ENCODE data around the gene MYO5B. TPM values are rescaled to one million over a fixed set of nuclear protein-coding genes. Genes with fewer than 3 reads are reported as not detected.

MYO5B gene
- total RNA-seq, 4 donors from 2014 or later = 53.1 to 74.8 (median 55.2) TPM

DNA sequence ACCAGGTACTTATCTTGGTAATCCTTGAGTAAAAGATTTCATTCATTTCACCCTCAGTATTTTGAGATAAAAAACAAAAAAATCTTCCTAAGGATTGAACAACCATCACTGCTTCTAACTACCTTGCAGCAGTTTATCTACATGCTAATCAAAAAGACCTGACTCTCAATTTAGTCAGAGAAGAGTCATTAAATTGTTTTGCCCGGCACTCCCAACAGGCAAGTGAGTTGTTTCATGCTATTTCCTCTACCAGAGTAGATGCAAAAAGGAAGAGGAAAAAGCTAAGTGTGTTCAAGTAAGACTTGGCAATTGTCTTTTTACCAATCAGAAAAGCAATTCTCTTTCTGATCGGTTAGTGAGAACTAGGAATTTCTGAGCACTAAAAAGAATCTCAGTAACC lies 39.5 kb downstream of the MYO5B start:
- no peak overlapping the region for H3K4me3 ChIP-seq (ENCODE audit: low read depth, poor library complexity, severe bottlenecking)
- no peak for DNase-seq (ENCODE audit: low spot score in 2 of 2)
- TF ChIP-seq, protein P1, sequence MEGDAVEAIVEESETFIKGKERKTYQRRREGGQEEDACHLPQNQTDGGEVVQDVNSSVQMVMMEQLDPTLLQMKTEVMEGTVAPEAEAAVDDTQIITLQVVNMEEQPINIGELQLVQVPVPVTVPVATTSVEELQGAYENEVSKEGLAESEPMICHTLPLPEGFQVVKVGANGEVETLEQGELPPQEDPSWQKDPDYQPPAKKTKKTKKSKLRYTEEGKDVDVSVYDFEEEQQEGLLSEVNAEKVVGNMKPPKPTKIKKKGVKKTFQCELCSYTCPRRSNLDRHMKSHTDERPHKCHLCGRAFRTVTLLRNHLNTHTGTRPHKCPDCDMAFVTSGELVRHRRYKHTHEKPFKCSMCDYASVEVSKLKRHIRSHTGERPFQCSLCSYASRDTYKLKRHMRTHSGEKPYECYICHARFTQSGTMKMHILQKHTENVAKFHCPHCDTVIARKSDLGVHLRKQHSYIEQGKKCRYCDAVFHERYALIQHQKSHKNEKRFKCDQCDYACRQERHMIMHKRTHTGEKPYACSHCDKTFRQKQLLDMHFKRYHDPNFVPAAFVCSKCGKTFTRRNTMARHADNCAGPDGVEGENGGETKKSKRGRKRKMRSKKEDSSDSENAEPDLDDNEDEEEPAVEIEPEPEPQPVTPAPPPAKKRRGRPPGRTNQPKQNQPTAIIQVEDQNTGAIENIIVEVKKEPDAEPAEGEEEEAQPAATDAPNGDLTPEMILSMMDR (IDR thresholded peaks at IDR 0.05) = no peak
- no peak for TF ChIP-seq POLR2A (IDR thresholded peaks at IDR 0.05)
- intact Hi-C loops (cut with DNase I; ENCODE audit: low total_unique reads) = no loop called here
- WGBS, 2 donors = 76 to 78% methylated on average over 2 of the region's 2 CpGs

DNA sequence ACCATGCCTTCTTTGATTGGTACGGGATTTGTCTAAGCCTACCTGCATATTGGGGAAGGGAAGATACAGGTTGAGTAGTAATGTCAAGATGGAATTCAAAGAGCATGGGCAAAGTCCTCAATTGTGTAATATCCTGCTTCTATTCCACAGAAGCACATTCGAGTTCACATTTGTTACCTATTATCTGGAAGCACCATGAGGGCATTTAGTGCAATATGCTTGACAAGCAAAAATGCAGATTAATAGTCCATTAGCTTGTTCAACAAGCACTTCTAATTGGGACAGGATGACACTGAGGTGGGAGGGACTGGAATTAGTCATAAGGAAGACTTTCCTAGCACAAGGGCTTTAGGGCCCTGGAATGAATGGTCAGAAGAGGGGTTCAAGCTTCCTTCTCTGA lies 40.5 kb downstream of the MYO5B start:
- no peak overlapping the region for H3K4me3 ChIP-seq (ENCODE audit: low read depth, poor library complexity, severe bottlenecking)
- intact Hi-C loops (cut with DNase I; ENCODE audit: low total_unique reads) = no loop called here
- no peak for DNase-seq (ENCODE audit: low spot score in 2 of 2)
- 69 to 76% methylated on average over 2 of the region's 2 CpGs for WGBS, 2 donors
- TF ChIP-seq, protein P1 (IDR thresholded peaks at IDR 0.05) = no peak
- TF ChIP-seq POLR2A (IDR thresholded peaks at IDR 0.05) = no peak

DNA sequence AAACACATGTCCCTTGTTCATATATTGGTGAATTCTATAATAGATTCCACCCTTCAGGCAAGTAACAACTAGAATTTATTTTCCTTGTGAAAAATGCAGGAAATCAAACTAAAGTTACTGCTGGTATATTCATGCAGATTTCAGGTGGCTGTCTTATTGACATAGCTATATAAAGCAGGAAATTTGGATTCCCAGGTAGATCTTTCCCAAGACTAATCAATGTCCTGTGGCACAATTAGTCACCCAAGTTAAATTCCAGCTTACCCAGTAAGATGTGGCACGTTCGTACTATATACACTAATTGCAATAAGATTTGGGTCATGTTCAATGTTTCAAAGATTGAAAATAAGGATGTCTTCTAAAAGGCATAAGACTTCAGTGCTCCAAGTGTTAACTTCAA lies 42.0 kb downstream of the MYO5B start:
- DNase-seq (ENCODE audit: low spot score in 2 of 2) = no peak
- 55 to 74% methylated on average over 2 of the region's 2 CpGs for WGBS, 2 donors
- intact Hi-C loops (cut with DNase I; ENCODE audit: low total_unique reads) = no loop called here
- no peak overlapping the region for H3K4me3 ChIP-seq (ENCODE audit: low read depth, poor library complexity, severe bottlenecking)
- TF ChIP-seq POLR2A (IDR thresholded peaks at IDR 0.05) = no peak
- TF ChIP-seq, protein P1 (IDR thresholded peaks at IDR 0.05) = no peak

DNA sequence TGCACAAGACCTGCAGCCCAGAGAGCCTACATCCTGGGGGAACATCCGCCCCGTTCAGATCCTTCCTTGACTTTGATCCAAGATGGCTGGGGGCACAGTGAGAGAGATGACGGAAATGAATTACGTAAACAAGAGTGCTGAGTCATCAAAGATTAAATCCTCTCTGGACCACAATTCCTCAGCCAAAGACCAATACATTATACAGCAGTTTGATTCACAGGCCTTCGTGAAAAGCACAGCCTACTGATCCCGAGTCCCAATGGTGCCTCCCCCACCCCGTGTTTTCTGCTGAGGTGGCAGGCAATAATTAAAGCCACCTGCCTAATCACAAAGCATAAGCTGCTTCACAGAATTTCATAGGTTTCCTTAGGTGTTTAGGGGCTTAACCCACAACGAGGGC lies 43.0 kb downstream of the MYO5B start:
- no peak for TF ChIP-seq POLR2A (IDR thresholded peaks at IDR 0.05)
- TF ChIP-seq, protein P1 (IDR thresholded peaks at IDR 0.05) = no peak
- no peak overlapping the region for H3K4me3 ChIP-seq (ENCODE audit: low read depth, poor library complexity, severe bottlenecking)
- 52 to 58% methylated on average over 8 of the region's 8 CpGs for WGBS, 2 donors
- no peak for DNase-seq (ENCODE audit: low spot score in 2 of 2)
- intact Hi-C loops (cut with DNase I; ENCODE audit: low total_unique reads) = no loop called here

DNA sequence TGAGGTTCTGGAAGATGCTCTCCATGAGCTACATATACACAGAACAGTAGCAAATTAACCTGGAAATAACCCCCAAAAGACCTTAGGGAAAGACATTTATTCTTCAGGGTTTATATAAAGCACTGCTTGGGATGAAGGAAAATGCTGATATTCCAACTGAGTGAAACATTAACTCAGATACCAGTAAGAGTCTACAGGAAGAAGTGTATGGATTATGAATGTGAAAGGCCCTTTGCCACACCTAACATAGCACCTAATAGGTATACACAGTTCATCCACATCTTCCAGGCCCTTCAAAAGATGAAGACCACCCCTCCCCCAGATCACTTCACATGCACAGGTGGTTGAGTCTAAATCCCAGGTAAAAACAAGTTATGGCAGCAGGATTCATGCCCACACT lies 50.4 kb downstream of the MYO5B start:
- no peak for DNase-seq (ENCODE audit: low spot score in 2 of 2)
- TF ChIP-seq POLR2A (IDR thresholded peaks at IDR 0.05) = no peak
- TF ChIP-seq, protein P1 (IDR thresholded peaks at IDR 0.05) = no peak
- intact Hi-C loops (cut with DNase I; ENCODE audit: low total_unique reads) = no loop called here
- no peak overlapping the region for H3K4me3 ChIP-seq (ENCODE audit: low read depth, poor library complexity, severe bottlenecking)

DNA sequence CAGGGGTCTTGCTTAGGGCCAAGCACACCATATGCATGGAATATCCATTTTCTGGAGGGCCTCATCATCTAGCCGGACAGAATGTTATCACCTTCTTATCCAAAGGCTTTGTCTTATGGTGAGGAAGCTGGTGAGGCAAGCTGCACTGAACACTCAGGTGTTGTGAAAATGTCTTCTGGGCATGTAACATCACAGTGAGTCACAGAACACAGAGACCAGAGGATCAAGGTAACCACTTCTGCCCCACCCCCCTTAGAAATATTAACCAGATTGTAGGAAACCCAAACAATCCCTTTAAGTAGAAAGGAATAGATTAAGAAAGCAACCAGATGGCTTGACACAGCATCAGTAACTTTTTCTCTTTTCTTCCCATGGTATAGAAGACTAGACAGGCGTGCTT lies 51.1 kb downstream of the MYO5B start:
- no peak for DNase-seq (ENCODE audit: low spot score in 2 of 2)
- TF ChIP-seq, protein P1 (IDR thresholded peaks at IDR 0.05) = no peak
- no peak for TF ChIP-seq POLR2A (IDR thresholded peaks at IDR 0.05)
- 82 to 89% methylated on average over 2 of the region's 2 CpGs for WGBS, 2 donors
- H3K4me3 ChIP-seq (ENCODE audit: low read depth, poor library complexity, severe bottlenecking) = no peak overlapping the region
- intact Hi-C loops (cut with DNase I; ENCODE audit: low total_unique reads) = no loop called here

Measured in lower leg skin (tissue), 4 donors.